GM21447 (cell line): ENCODE results near the gene TRIM56.
A peak's percentile ranks its signal among the peaks of the same experiment; 100 is the strongest.
"Not testable (repeated sequence)": the region's sequence is repeated elsewhere in the genome, so short reads cannot be mapped to it uniquely, and the experiment has no call there.

ENCODE experiments used
- ATAC-seq: cut with Tn5 transposase; IDR thresholded peaks from one replicate; pipeline ENCODE4 v1.9.1; 2021; ENCODE audit not compliant: unreplicated experiment

TRIM56 gene

GRCh38 chr7:101132626-101133600, 47.6 kb downstream of the TRIM56 start:
- ATAC-seq: not testable (repeated sequence)

DNA sequence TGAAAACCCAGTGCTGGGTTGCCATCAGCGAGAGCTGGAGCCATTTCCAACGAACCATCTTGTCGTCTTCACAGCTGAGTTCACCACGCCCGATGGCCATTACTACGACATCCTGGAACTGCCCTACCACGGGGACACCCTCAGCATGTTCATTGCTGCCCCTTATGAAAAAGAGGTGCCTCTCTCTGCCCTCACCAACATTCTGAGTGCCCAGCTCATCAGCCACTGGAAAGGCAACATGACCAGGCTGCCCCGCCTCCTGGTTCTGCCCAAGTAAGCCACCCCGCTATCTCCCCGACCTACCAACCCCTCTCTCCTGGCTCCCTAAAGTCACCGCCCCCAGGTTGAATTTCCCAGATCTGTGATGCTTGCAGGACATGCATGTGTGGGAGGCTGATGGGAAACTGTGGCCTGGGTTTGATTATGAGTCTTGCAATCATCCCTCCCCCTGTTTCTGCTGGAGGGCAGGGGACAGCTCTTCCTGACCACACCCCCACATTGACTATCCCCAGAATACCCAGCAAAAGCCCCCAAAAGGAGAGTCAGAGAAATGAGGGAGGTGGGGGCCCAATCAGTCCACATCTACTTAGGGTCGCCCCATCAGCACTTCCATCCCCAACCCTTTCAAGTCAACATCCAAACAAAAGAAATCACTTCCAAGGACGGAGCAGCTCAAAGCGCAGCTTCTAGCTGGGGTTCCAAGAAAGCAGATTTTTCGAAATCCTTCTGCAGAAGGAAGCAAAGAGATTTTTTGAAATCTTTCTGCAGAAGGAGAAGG, 48.5 kb downstream of the TRIM56 start:
- no peak for ATAC-seq

DNA sequence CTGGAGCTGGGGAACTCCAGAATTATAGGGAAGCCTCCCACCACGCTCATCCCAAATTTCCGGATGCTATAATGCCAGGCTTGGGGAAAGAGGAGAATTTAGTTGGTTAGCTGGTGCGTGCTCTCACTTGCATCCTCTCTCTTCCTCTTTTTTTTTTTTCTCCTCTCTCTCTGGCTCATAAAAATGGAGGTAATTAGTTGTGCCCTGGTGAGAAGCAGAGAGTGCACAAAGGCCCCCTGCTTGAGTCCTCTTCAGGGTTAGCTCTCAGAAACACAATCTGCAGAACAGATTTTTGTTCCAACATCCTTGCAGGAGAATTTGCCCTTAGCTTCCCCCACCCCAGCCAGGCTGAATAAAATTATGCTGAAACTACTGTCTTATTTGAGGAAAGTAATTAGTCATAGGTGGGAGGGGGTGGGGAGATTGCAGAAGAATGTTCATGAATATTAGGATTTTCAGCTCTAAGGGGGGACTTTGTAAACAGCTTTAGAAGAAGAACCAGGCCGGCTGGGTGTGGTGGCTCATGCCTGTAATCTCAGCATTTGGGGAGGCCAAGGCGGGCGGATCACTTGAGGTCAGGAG, 49.2 kb downstream of the TRIM56 start:
- no peak for ATAC-seq

- ATAC-seq: peak; percentile 10
These were observed 52.5 kb downstream of the TRIM56 start for GRCh38 chr7:101137651-101138212.

GRCh38 chr7:101138213-101138870, 53.1 kb downstream of the TRIM56 start:
- peak; percentile 84 for ATAC-seq

DNA sequence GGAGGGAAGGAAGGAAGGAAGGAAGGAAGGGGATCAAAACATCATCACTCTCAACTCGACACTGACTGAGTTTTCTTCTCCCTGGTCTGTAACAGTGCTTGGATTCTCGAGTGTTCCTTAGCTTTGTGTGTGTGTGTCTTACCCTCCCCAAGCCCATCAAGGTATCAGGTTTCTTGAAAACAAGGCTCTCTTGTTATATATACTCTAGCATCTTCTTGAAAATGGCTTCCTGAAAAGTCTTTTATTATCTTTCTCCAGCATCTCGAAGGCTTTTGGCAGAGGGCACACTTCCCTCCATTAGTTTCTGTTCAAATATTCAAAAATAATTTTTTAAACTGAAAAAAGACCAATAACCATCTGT, 55.0 kb downstream of the TRIM56 start:
- no peak for ATAC-seq

- ATAC-seq: no peak
These were observed 55.6 kb downstream of the TRIM56 start for GRCh38 chr7:101140746-101141382.
